Mesenchymal stem cell (in vitro differentiated cells and primary cell): ENCODE measurements around the gene ATP5ME.
A peak's percentile ranks its signal among the peaks of the same experiment; 100 is the strongest.

ENCODE experiments used
- DNase-seq: peaks from one replicate; pipeline ENCODE4 v3.0.0-alpha.2; 2013
- H2AFZ ChIP-seq: one replicate; pipeline ENCODE4 v1.6.1; 2013; ENCODE audit warnings: low read depth, mild to moderate bottlenecking, control low read depth, inconsistent platforms, low read length, moderate library complexity
- H2AK5ac ChIP-seq: 2 replicates; pipeline ENCODE4 v1.6.1; 2013; ENCODE audit warnings: low read length, moderate library complexity, mild to moderate bottlenecking, inconsistent platforms; ENCODE audit not compliant: severe bottlenecking
- H2BK120ac ChIP-seq: one replicate; pipeline ENCODE4 v1.6.1; 2013; ENCODE audit warnings: low read depth, mild to moderate bottlenecking, inconsistent platforms, low read length, moderate library complexity
- H2BK12ac ChIP-seq, 2 experiments: one replicate each; pipeline ENCODE4 v1.6.1; 2013; ENCODE audit warnings: inconsistent platforms in 2 of 2, low read length in 2 of 2, mild to moderate bottlenecking in 2 of 2, moderate library complexity in 2 of 2, control low read depth in 1 of 2
- H2BK15ac ChIP-seq: one replicate; pipeline ENCODE4 v1.6.1; 2013; ENCODE audit warnings: mild to moderate bottlenecking, low read depth, inconsistent platforms; ENCODE audit not compliant: poor library complexity, severe bottlenecking
- H2BK5ac ChIP-seq: 2 replicates; pipeline ENCODE4 v1.6.1; 2013; ENCODE audit warnings: low read depth, mild to moderate bottlenecking, low read length, control low read depth, inconsistent platforms; ENCODE audit not compliant: poor library complexity, severe bottlenecking
- H3K14ac ChIP-seq, 2 experiments: one replicate each; pipeline ENCODE4 v1.6.1; 2013; ENCODE audit warnings: inconsistent platforms in 2 of 2, low read length in 2 of 2, control low read depth in 1 of 2, mild to moderate bottlenecking in 1 of 2, moderate library complexity in 1 of 2
- H3K18ac ChIP-seq, 2 experiments: one replicate each; pipeline ENCODE4 v1.6.1; 2013; ENCODE audit warnings: inconsistent platforms in 2 of 2, low read length in 2 of 2, control low read depth in 1 of 2, low read depth in 1 of 2, mild to moderate bottlenecking in 1 of 2
- H3K23ac ChIP-seq, 2 experiments: one replicate each; pipeline ENCODE4 v1.6.1; 2013; ENCODE audit warnings: inconsistent platforms in 2 of 2, low read length in 2 of 2, mild to moderate bottlenecking in 2 of 2, moderate library complexity in 2 of 2, control low read depth in 1 of 2
- H3K27ac ChIP-seq: 2 replicates; pipeline ENCODE4 v1.5.1; 2013; ENCODE audit warnings: mild to moderate bottlenecking, moderate library complexity, low read length, control low read depth, inconsistent platforms; ENCODE audit not compliant: poor library complexity, severe bottlenecking
- H3K27me3 ChIP-seq, 2 experiments: 2 replicates each; pipeline versions ENCODE4 v1.6.1 to v1.7.0; 2013; ENCODE audit warnings: low read length in 2 of 2, mild to moderate bottlenecking in 2 of 2, moderate library complexity in 2 of 2, control low read depth in 1 of 2, inconsistent platforms in 1 of 2; ENCODE audit not compliant: control insufficient read depth in 1 of 2, insufficient read depth in 1 of 2
- H3K36me3 ChIP-seq, 2 experiments: 2 replicates each; pipeline versions ENCODE4 v1.6.1 to v1.7.0; 2013; ENCODE audit warnings: low read length in 2 of 2, control low read depth in 1 of 2, inconsistent platforms in 1 of 2, low read depth in 1 of 2, mild to moderate bottlenecking in 1 of 2; ENCODE audit not compliant: insufficient read depth in 2 of 2, control insufficient read depth in 1 of 2
- H3K4ac ChIP-seq, 2 experiments: one replicate each; pipeline ENCODE4 v1.6.1; 2013; ENCODE audit warnings: inconsistent platforms in 2 of 2, low read length in 2 of 2, mild to moderate bottlenecking in 2 of 2, moderate library complexity in 2 of 2, control low read depth in 1 of 2, low read depth in 1 of 2
- H3K4me1 ChIP-seq: 2 replicates; pipeline ENCODE4 v1.6.1; 2013; ENCODE audit warnings: low read depth, low read length, control low read depth; ENCODE audit not compliant: control insufficient read depth, insufficient read depth
- H3K4me2 ChIP-seq: 2 replicates; pipeline ENCODE4 v1.6.1; 2013; ENCODE audit warnings: low read length, mild to moderate bottlenecking, inconsistent platforms; ENCODE audit not compliant: poor library complexity, severe bottlenecking
- H3K4me3 ChIP-seq, 2 experiments: 2 replicates each; pipeline versions ENCODE4 v1.5.1 to v1.7.0; 2013; ENCODE audit warnings: low read length in 2 of 2, mild to moderate bottlenecking in 2 of 2, control low read depth in 1 of 2, low read depth in 1 of 2; ENCODE audit not compliant: insufficient read depth in 1 of 2
- H3K79me1 ChIP-seq: replicated peaks from 2 replicates; pipeline ENCODE4 v1.6.1; 2013; ENCODE audit warnings: mild to moderate bottlenecking, control low read depth, low read length, inconsistent platforms; ENCODE audit not compliant: poor library complexity, severe bottlenecking
- H3K9ac ChIP-seq: 2 replicates; pipeline ENCODE4 v1.7.0; 2013; ENCODE audit warnings: mild to moderate bottlenecking, low read length, moderate library complexity
- H3K9me3 ChIP-seq: 2 replicates; pipeline ENCODE4 v1.7.0; 2013; ENCODE audit warnings: mild to moderate bottlenecking, low read length; ENCODE audit not compliant: control insufficient read depth
- H4K8ac ChIP-seq: one replicate; pipeline ENCODE4 v1.6.1; 2013; ENCODE audit warnings: inconsistent platforms, mild to moderate bottlenecking, low read length, moderate library complexity
- H4K91ac ChIP-seq: one replicate; pipeline ENCODE4 v1.6.1; 2013; ENCODE audit warnings: mild to moderate bottlenecking, low read length, inconsistent platforms
- WGBS: methylation state at CpG from one replicate; pipeline ENCODE4 v1.1.7; 2013; ENCODE audit warnings: mixed read lengths; 5-methylcytosine and 5-hydroxymethylcytosine counted together

ATP5ME gene

GRCh38 chr4:675980-676870, 2.1 kb upstream of the ATP5ME start:
- Histone ChIP-seq H2BK5ac (no peak overlapping the region), H2BK15ac (no peak overlapping the region), H2BK120ac (no peak overlapping the region), H3K36me3 (peaks cover 14 to 37% of the 10 kb centered on the region in 2 experiments), H4K8ac (no peak overlapping the region), H3K4me3 (peak overlapping the region in 1 of 2 experiments; percentile 90), H3K18ac (no peak overlapping the region), H3K4me1 (peaks cover 42% of the 10 kb centered on the region), H3K27ac (no peak overlapping the region), H2AFZ (no peak overlapping the region), H3K4me2 (no peak overlapping the region), H2BK12ac (no peak overlapping the region), H4K91ac (no peak overlapping the region), H3K4ac (no peak overlapping the region), H2AK5ac (no peak overlapping the region), H3K79me1 (peaks cover 25% of the 10 kb centered on the region), H3K9ac (peak overlapping the region; percentile 96), H3K27me3 (no peaks in the 10 kb centered on the region), H3K23ac (no peak overlapping the region), H3K9me3 (no peaks in the 10 kb centered on the region), H3K14ac (no peak overlapping the region)
- DNase-seq = no peak
- WGBS = 89% methylated on average over 16 of the region's 19 CpGs

- Histone ChIP-seq H2BK15ac (no peak overlapping the region), H2BK5ac (no peak overlapping the region), H2AK5ac (peak overlapping the region; percentile 55), H2BK12ac (peak overlapping the region in 1 of 2 experiments; percentile 68), H3K4ac (peak overlapping the region; percentile 69 to 94), H2AFZ (no peak overlapping the region), H4K91ac (peak overlapping the region; percentile 80), H3K18ac (peak overlapping the region; percentile 81 to 98), H3K27me3 (no peaks in the 10 kb centered on the region), H3K9me3 (no peaks in the 10 kb centered on the region), H3K36me3 (peaks cover 23 to 43% of the 10 kb centered on the region in 2 experiments), H3K23ac (peak overlapping the region in 1 of 2 experiments; percentile 84), H3K9ac (peak overlapping the region; percentile 96), H4K8ac (peak overlapping the region; percentile 88), H3K4me3 (peak overlapping the region; percentile 90 to 94), H3K14ac (peak overlapping the region; percentile 77 to 94), H2BK120ac (peak overlapping the region; percentile 83), H3K4me1 (peaks cover 32% of the 10 kb centered on the region), H3K79me1 (peaks cover 27% of the 10 kb centered on the region), H3K4me2 (peak overlapping the region; percentile 95), H3K27ac (no peak overlapping the region)
- DNase-seq = no peak
- WGBS = 91% methylated on average over 26 of the region's 26 CpGs
Observed at GRCh38 chr4:675036-675882, 1.2 kb upstream of the ATP5ME start.

GRCh38 chr4:673349-674091, 556 bp downstream of the ATP5ME start:
- Histone ChIP-seq H3K4ac (peak overlapping the region; percentile 66 to 95), H3K9me3 (no peaks in the 10 kb centered on the region), H4K91ac (no peak overlapping the region), H2BK5ac (no peak overlapping the region), H3K36me3 (peaks cover 23 to 43% of the 10 kb centered on the region in 2 experiments), H3K23ac (no peak overlapping the region), H3K9ac (peak overlapping the region; percentile 92), H2AFZ (no peak overlapping the region), H3K18ac (peak overlapping the region in 1 of 2 experiments; percentile 90), H3K27me3 (no peaks in the 10 kb centered on the region), H4K8ac (peak overlapping the region; percentile 5), H2AK5ac (no peak overlapping the region), H3K4me2 (peak overlapping the region; percentile 68), H3K79me1 (peaks cover 27% of the 10 kb centered on the region), H2BK15ac (no peak overlapping the region), H2BK120ac (peak overlapping the region; percentile 78), H3K4me3 (peak overlapping the region; percentile 72 to 90), H2BK12ac (no peak overlapping the region), H3K4me1 (peaks cover 32% of the 10 kb centered on the region), H3K14ac (peak overlapping the region in 1 of 2 experiments; percentile 53), H3K27ac (no peak overlapping the region)
- WGBS = 17% methylated on average over 49 of the region's 55 CpGs
- DNase-seq = peak; percentile 36
